HepG2 (cell line): ENCODE measurements around the gene SDK1. TPM values are rescaled to one million over a fixed set of nuclear protein-coding genes. Genes with fewer than 3 reads are reported as not detected.

ENCODE experiments used
- ARNT2 ChIP-seq: sonication (generic); formaldehyde crosslinking; IDR thresholded peaks from 2 replicates; pipeline ENCODE4 v1.8.0; 2022; ENCODE audit warnings: mild to moderate bottlenecking, low read depth, missing genetic modification reagents, moderate library complexity
- CEBPB ChIP-seq: IDR thresholded peaks from 2 replicates; pipeline ENCODE4 v1.6.1; 2011; ENCODE audit warnings: low read depth, low read length, improper control_type of control experiment, borderline replicate concordance
- GABPA ChIP-seq, 2 experiments: IDR thresholded peaks; 2 replicates each; pipeline ENCODE4 v1.6.1; 2011 to 2016; ENCODE audit warnings: low read depth in 2 of 2, low read length in 1 of 2, missing biosample characterization in 1 of 2, missing genetic modification characterization in 1 of 2
- GATA4 ChIP-seq: sonication (generic); IDR thresholded peaks from 2 replicates; pipeline ENCODE4 v1.6.1; 2016; ENCODE audit warnings: antibody characterized with exemption, low read depth, borderline replicate concordance
- HNRNPK ChIP-seq: fragments of 200-400 bp; formaldehyde crosslinking; IDR thresholded peaks from 2 replicates; pipeline ENCODE4 v1.6.1; 2018; ENCODE audit warnings: low read length, low read depth, moderate library complexity, mild to moderate bottlenecking; ENCODE audit not compliant: poor library complexity, severe bottlenecking
- HOXA5 ChIP-seq: sonication (generic); formaldehyde crosslinking; IDR thresholded peaks from 2 replicates; pipeline ENCODE4 v1.4.0; 2020; ENCODE audit warnings: missing genetic modification reagents
- KAT8 ChIP-seq: IDR thresholded peaks from 2 replicates; pipeline ENCODE4 v1.6.1; 2016; ENCODE audit warnings: missing genetic modification reagents, missing compliant biosample characterization
- RBM39 ChIP-seq: fragments of 200-400 bp; formaldehyde crosslinking; IDR thresholded peaks from one replicate; pipeline ENCODE4 v1.6.1; 2018; ENCODE audit warnings: antibody characterized with exemption, mild to moderate bottlenecking, low read depth, low read length; ENCODE audit not compliant: poor library complexity, severe bottlenecking
- SAFB2 ChIP-seq: sonication (generic); formaldehyde crosslinking; IDR thresholded peaks from 2 replicates; pipeline ENCODE4 v1.5.1; 2020; ENCODE audit warnings: missing genetic modification reagents, low read depth, mild to moderate bottlenecking, borderline replicate concordance
- SUZ12 ChIP-seq: fragments of 150-350 bp; IDR thresholded peaks from 2 replicates; pipeline ENCODE4 v1.6.1; 2014; ENCODE audit warnings: low read depth, low read length
- ZNF335 ChIP-seq: sonication (generic); formaldehyde crosslinking; IDR thresholded peaks from 2 replicates; pipeline ENCODE4 v1.4.0; 2020; ENCODE audit warnings: missing genetic modification reagents
- polyA plus RNA-seq, 8 experiments: library from polyadenylated mRNA; depleted of rRNA in 3 of 8; stranded (reverse) in 7 of 8; unstranded in 1 of 8; fragments of >200 nt; fragmentation: Illumina TruSeq in 4 of 8; extraction: Trizol in 4 of 8; gene quantifications; 2 replicates each; pipeline versions ENCODE4 v1.2.1 to v1.2.3, GENCODE V29; 2011 to 2016; ENCODE audit warnings: low read depth in 4 of 8, missing spikeins in 1 of 8, mixed read lengths in 1 of 8; ENCODE audit not compliant: insufficient read depth in 1 of 8
- total RNA-seq, 5 experiments: library from RNA; depleted of rRNA; stranded (reverse); fragments of >200 nt; fragmentation: Illumina TruSeq; extraction: Trizol; gene quantifications; 2 replicates each; pipeline ENCODE4 v1.2.3, GENCODE V29; 2016; ENCODE audit warnings: low read depth in 1 of 5
- TF ChIP-seq, protein P1 (sequence below): sonication (generic); formaldehyde crosslinking; IDR thresholded peaks from 2 replicates; pipeline ENCODE4 v1.4.0; 2020; ENCODE audit warnings: missing genetic modification reagents
- TF ChIP-seq, protein P2 (sequence below): sonication (generic); formaldehyde crosslinking; IDR thresholded peaks from 2 replicates; pipeline ENCODE4 v1.4.0; 2020; ENCODE audit warnings: mild to moderate bottlenecking, missing genetic modification reagents, borderline replicate concordance
- TF ChIP-seq, protein P3 (sequence below): sonication (generic); formaldehyde crosslinking; IDR thresholded peaks from 2 replicates; pipeline ENCODE4 v1.4.0; 2020; ENCODE audit warnings: mild to moderate bottlenecking, missing genetic modification reagents, borderline replicate concordance
- TF ChIP-seq, protein P4 (sequence below): sonication (generic); formaldehyde crosslinking; IDR thresholded peaks from 2 replicates; pipeline ENCODE4 v1.4.0; 2020; ENCODE audit warnings: low read depth, mild to moderate bottlenecking, missing genetic modification reagents
- TF ChIP-seq, protein P5 (sequence below): sonication (generic); formaldehyde crosslinking; IDR thresholded peaks from 2 replicates; pipeline ENCODE4 v1.4.0; 2020; ENCODE audit warnings: missing genetic modification reagents
- TF ChIP-seq, protein P6 (sequence below): IDR thresholded peaks from 2 replicates; pipeline ENCODE4 v1.6.1; 2012; ENCODE audit warnings: inconsistent platforms

Gene SDK1
- total and polyA plus RNA-seq, 2 of the 13 experiments (the other 11 are each of a cell fraction or from before 2014, with no cell fraction given) = 0.35 to 2.4 TPM

DNA sequence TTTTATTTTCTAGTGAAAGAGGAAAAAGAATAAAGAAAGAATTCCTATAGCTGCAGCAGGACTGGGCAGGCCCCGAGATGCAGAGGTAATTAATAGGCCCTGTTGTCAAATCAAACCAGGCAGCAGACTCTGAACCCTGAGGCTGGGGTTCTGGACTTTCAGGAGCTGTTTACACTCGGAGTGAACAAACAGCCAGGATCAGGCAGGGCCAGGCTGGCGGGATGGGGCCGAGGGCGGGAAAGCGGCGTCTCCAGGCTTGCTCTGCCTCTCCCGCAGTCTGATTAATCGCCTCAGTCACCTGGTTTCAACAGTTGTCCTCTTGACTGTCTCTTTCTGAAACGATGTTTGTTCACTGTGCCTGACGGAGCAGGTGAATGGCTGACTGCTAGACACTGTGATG is 705.6 kb downstream of the SDK1 start (continued):
- TF ChIP-seq ARNT2 (0 out of 2 replicates have a peak, but pooled peaks have one; percentile 32), KAT8 (CRISPR knock-in tag) (peak; percentile 38; the same call in 1 of the 2 replicates), RBM39 (no peak), ZNF335 (CRISPR knock-in tag) (no peak), GATA4 (no peak), HNRNPK (no peak), GABPA (IDR thresholded peaks at IDR 0.05; ENCODE audit: low read depth, low read length) (no peak), GABPA (CRISPR knock-in tag; IDR thresholded peaks at IDR 0.05; ENCODE audit: low read depth) (no peak), SAFB2 (CRISPR knock-in tag) (no peak), CEBPB (no peak), HOXA5 (CRISPR knock-in tag) (0 out of 2 replicates have a peak, but pooled peaks have one; percentile 55), SUZ12 (no peak)
- TF ChIP-seq, protein P1, sequence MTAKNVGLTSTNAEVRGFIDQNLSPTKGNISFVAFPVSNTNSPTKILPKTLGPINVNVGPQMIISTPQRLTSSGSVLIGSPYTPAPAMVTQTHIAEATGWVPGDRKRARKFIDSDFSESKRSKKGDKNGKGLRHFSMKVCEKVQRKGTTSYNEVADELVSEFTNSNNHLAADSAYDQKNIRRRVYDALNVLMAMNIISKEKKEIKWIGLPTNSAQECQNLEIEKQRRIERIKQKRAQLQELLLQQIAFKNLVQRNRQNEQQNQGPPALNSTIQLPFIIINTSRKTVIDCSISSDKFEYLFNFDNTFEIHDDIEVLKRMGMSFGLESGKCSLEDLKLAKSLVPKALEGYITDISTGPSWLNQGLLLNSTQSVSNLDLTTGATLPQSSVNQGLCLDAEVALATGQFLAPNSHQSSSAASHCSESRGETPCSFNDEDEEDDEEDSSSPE (CRISPR knock-in tag) = peak; percentile 93
- TF ChIP-seq, protein P2, sequence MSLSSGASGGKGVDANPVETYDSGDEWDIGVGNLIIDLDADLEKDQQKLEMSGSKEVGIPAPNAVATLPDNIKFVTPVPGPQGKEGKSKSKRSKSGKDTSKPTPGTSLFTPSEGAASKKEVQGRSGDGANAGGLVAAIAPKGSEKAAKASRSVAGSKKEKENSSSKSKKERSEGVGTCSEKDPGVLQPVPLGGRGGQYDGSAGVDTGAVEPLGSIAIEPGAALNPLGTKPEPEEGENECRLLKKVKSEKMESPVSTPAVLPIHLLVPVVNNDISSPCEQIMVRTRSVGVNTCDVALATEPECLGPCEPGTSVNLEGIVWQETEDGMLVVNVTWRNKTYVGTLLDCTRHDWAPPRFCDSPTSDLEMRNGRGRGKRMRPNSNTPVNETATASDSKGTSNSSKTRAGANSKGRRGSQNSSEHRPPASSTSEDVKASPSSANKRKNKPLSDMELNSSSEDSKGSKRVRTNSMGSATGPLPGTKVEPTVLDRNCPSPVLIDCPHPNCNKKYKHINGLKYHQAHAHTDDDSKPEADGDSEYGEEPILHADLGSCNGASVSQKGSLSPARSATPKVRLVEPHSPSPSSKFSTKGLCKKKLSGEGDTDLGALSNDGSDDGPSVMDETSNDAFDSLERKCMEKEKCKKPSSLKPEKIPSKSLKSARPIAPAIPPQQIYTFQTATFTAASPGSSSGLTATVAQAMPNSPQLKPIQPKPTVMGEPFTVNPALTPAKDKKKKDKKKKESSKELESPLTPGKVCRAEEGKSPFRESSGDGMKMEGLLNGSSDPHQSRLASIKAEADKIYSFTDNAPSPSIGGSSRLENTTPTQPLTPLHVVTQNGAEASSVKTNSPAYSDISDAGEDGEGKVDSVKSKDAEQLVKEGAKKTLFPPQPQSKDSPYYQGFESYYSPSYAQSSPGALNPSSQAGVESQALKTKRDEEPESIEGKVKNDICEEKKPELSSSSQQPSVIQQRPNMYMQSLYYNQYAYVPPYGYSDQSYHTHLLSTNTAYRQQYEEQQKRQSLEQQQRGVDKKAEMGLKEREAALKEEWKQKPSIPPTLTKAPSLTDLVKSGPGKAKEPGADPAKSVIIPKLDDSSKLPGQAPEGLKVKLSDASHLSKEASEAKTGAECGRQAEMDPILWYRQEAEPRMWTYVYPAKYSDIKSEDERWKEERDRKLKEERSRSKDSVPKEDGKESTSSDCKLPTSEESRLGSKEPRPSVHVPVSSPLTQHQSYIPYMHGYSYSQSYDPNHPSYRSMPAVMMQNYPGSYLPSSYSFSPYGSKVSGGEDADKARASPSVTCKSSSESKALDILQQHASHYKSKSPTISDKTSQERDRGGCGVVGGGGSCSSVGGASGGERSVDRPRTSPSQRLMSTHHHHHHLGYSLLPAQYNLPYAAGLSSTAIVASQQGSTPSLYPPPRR (CRISPR knock-in tag) = peak; percentile 58; the same call in 1 of the 2 replicates
- TF ChIP-seq, protein P3, sequence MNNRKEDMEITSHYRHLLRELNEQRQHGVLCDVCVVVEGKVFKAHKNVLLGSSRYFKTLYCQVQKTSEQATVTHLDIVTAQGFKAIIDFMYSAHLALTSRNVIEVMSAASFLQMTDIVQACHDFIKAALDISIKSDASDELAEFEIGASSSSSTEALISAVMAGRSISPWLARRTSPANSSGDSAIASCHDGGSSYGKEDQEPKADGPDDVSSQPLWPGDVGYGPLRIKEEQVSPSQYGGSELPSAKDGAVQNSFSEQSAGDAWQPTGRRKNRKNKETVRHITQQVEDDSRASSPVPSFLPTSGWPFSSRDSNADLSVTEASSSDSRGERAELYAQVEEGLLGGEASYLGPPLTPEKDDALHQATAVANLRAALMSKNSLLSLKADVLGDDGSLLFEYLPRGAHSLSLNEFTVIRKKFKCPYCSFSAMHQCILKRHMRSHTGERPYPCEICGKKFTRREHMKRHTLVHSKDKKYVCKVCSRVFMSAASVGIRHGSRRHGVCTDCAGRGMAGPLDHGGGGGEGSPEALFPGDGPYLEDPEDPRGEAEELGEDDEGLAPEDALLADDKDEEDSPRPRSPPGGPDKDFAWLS (CRISPR knock-in tag) = no peak
- TF ChIP-seq, protein P4, sequence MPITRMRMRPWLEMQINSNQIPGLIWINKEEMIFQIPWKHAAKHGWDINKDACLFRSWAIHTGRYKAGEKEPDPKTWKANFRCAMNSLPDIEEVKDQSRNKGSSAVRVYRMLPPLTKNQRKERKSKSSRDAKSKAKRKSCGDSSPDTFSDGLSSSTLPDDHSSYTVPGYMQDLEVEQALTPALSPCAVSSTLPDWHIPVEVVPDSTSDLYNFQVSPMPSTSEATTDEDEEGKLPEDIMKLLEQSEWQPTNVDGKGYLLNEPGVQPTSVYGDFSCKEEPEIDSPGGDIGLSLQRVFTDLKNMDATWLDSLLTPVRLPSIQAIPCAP = no peak
- TF ChIP-seq, protein P5, sequence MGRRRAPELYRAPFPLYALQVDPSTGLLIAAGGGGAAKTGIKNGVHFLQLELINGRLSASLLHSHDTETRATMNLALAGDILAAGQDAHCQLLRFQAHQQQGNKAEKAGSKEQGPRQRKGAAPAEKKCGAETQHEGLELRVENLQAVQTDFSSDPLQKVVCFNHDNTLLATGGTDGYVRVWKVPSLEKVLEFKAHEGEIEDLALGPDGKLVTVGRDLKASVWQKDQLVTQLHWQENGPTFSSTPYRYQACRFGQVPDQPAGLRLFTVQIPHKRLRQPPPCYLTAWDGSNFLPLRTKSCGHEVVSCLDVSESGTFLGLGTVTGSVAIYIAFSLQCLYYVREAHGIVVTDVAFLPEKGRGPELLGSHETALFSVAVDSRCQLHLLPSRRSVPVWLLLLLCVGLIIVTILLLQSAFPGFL (CRISPR knock-in tag) = no peak
- TF ChIP-seq, protein P6, sequence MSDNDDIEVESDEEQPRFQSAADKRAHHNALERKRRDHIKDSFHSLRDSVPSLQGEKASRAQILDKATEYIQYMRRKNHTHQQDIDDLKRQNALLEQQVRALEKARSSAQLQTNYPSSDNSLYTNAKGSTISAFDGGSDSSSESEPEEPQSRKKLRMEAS = peak; percentile 80
